Measurements from ENCODE around the gene GOLGA5. TPM values are rescaled to one million over a fixed set of nuclear protein-coding genes. Genes with fewer than 3 reads are reported as not detected.

GOLGA5 gene, protein sequence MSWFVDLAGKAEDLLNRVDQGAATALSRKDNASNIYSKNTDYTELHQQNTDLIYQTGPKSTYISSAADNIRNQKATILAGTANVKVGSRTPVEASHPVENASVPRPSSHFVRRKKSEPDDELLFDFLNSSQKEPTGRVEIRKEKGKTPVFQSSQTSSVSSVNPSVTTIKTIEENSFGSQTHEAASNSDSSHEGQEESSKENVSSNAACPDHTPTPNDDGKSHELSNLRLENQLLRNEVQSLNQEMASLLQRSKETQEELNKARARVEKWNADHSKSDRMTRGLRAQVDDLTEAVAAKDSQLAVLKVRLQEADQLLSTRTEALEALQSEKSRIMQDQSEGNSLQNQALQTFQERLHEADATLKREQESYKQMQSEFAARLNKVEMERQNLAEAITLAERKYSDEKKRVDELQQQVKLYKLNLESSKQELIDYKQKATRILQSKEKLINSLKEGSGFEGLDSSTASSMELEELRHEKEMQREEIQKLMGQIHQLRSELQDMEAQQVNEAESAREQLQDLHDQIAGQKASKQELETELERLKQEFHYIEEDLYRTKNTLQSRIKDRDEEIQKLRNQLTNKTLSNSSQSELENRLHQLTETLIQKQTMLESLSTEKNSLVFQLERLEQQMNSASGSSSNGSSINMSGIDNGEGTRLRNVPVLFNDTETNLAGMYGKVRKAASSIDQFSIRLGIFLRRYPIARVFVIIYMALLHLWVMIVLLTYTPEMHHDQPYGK
- 10 to 100 TPM; 37.7 to 62.0 (median 40.0) TPM for total RNA-seq

DNA sequence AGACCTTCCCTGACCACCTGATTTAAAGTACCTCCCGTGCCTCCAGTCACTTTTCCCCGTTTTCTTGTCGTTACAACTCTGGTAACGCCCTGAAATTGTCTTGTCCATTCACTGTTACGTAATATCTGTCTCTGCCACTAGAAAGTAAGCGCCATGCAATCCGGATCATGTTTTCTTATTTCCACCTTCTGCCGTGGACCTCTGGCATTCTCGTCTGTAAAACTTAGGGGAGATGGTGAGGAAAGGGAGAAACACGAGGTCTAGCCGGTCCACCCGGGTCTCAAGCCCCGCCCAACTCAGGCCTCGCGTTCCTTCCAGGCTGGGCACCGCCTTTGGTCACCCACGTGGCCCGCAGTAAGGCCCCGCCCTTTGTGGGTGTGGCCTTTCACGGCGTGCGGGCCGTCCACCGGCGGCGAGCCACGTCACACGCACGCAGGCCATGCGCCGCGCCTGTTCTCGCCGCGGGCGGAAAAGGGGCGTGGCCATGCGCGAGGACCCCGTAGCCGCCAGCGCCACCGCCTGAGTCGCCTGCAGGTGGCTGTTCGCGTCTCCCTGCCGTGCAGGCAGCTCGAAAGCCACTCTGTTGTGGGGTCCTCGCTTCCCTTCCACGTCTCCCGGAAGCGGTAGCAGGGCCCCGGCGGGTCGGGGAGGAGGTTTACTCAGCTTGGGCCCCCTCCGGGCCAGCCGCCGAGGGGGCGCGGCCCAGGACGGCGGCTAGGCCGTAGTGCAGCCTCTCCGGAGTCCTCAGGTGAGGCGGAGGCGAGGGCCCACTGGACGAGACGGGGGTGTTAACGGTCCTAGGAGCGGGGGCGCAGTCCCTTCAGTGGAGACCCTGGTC is at the start of gene GOLGA5:
Gene GOLGA5 (plus strand): TSS at position 597 of the 838 bp plus-strand sequence. CDS start 3,133 bp downstream, outside the sequence.
- TF ChIP-seq, protein P1, sequence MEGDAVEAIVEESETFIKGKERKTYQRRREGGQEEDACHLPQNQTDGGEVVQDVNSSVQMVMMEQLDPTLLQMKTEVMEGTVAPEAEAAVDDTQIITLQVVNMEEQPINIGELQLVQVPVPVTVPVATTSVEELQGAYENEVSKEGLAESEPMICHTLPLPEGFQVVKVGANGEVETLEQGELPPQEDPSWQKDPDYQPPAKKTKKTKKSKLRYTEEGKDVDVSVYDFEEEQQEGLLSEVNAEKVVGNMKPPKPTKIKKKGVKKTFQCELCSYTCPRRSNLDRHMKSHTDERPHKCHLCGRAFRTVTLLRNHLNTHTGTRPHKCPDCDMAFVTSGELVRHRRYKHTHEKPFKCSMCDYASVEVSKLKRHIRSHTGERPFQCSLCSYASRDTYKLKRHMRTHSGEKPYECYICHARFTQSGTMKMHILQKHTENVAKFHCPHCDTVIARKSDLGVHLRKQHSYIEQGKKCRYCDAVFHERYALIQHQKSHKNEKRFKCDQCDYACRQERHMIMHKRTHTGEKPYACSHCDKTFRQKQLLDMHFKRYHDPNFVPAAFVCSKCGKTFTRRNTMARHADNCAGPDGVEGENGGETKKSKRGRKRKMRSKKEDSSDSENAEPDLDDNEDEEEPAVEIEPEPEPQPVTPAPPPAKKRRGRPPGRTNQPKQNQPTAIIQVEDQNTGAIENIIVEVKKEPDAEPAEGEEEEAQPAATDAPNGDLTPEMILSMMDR (IDR thresholded peaks at IDR 0.05; ENCODE audit: low read depth): no peak

DNA sequence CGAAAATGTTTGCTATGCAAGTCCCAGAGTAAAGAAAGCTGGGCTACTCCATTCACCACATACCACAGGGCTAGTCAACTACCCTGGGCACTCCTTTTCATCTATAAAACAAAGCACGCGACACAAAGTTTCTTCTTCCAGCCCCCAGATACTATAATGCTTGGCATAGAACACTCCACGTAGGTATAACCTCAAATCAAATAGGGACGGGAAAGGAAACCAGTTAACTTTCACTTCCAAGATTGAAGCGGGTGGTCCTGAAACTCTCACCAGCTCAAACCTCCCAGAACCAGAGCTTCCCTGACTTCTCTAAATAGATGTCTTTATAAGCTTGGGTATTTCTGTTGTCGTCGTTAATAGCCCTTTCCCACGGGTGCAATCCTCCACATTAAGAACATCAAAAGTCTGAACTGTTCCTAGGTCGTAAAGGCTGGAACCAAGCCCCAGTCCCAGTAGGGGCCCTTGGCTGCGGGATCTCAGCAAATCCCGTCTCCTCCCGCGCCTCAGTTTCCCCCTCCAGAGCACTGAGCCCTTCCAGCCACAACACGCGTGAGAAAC is 46.3 kb upstream of the GOLGA5 start:
- TF ChIP-seq, protein P1 (IDR thresholded peaks at IDR 0.05; ENCODE audit: low read depth): no peak

DNA sequence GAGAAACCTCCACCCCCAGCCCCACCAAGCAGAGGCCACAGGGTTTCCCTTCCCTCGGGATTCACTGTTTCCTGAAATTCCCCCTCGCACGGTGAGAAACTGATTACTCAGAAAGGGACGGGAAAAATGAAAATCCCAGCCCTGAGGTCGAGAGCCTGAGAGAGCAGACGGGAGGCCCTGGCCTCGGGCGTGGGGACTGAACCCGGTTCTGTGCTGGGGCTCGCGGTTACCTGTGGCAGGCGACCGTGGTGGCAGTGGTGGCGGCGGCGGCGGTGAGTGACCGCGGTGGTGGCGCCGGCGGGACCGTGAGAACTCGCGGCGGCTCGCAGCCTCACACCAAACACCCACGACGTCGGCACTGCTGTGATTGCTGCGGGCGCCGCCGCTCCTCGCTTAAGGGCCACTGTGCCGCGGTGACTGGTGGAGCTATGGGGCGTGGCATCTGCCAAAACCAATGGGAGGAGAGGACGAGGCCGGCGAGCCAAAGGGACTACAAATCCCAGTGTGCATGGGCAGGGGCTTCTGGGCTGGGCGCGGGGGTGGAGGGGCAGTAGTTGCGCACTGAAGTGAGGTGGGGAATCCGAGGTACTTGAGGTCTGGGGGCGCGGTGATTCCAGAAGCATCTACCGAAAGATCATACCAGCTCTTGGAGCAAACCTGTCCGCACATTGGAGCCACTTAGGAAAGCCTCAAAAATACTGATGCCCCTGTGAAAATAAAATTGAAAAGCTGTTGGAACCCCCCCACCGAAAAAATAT is 45.7 kb upstream of the GOLGA5 start, which contains the start of gene LGMN:
Gene LGMN (minus strand): TSS at position 369 of the 758 bp plus-strand sequence. CDS start 15,841 bp downstream, outside the sequence.
- TF ChIP-seq, protein P1 (IDR thresholded peaks at IDR 0.05; ENCODE audit: low read depth): no peak

DNA sequence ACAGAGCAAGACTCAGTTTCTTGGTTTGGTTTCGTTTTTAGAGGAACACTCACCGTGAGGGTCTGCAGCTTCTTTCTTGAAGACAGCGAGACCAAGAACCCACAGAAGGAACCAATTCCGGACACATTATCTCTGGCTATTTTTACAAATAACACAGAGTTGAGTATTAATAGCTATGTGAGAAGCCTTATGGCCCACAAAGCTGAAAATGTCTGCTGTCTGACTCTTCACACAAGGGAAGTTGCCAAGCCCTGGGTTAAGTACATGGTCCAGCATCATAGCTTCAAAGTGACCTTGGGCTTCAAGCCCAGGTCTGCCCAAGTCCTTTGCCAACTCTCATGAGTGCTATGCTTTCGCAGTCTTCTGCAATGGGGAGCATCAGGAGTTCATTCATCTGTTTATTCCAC is 43.1 kb upstream of the GOLGA5 start:
- TF ChIP-seq, protein P1 (IDR thresholded peaks at IDR 0.05; ENCODE audit: low read depth): no peak

DNA sequence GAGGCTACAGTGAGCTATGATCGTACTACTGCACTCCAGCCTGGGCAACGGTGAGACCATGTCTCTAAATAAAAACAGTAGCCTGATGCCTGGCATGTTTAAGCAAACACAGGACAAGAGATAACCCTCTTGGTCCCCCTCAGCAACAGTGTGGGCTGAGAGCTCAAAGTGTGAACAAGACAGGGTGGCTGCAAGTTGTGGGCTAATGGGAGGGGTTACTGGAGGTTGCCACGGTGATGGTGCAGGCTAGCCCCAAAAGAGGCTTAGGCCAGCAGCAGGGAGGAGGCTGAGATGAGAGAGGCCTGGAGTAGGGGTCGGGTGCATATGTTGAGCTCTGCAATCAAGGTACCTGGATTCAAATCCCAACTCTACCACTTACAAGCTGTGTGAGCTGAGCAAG is 42.3 kb upstream of the GOLGA5 start:
- TF ChIP-seq, protein P1 (IDR thresholded peaks at IDR 0.05; ENCODE audit: low read depth): no peak

DNA sequence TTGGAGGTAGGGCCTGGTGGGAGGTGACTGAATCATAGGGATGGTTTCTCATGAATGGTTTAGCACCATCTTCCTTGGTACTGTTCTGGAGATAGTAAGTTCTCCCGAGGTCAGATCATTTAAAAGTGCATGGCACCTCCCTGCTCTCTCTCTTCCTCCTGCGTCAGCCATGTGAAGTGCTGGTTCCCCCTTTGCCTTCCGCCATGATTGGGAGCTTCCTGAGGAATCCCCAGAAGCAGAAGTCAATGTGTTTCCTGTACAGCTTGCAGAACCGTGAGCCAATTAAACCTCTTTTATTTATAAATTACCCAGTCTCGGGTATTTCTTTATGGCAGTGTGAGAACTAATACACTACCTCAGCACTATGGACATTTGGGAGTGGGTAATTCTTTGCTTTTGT is 40.9 kb upstream of the GOLGA5 start:
- TF ChIP-seq, protein P1 (IDR thresholded peaks at IDR 0.05; ENCODE audit: low read depth): no peak

Data from subcutaneous adipose tissue (tissue), 4 donors.